Measurements from ENCODE around the gene TMEM41B.

DNA sequence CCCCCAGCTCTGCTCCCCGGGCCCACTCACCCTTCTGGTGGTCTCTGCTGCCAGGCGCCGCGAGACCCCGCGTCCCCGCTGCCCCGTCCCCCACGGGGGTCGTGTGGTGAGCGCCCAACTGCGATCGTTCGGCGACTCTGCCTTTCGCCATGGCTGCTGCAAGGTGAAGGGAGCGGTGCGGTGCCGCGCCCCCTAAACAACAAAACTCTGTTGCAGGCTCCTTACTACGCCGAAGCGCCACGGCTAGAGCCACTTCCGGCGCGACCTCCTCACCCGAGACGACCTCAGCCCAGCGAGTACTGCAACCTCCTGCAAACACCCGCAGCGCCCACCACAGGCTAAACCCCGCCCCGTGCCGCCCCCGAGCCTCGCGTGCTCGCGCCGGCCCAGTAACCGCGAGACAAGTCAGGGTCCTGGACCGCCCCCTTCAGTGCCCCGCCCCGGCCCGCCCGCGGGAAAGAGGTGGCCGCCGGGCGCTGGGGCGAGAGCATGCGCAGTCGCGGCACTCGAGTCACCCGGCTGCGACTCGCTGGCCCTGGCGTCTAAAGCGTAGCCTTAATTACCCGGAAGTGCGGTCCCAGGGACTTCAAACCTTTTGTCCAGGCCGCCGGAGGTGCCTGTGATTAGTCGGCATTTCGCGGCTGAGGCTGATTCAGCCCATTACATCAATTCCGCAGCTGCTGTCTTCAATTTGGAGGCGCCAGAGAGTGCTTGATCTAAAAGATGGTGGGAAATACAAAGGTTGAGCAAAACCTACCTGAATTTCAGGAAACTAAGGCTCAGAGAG is at the start of gene TMEM41B:
- TF ChIP-seq EZH2 (IDR thresholded peaks at IDR 0.05; ENCODE audit: insufficient read depth, poor library complexity, severe bottlenecking) (no peak), EZH2phosphoT487 (IDR thresholded peaks at IDR 0.05; ENCODE audit: insufficient read depth, low read depth) (no peak)
